ENCODE results near the gene CDPF1. TPM values are rescaled to one million over a fixed set of nuclear protein-coding genes. Genes with fewer than 3 reads are reported as not detected.

The CDPF1 gene
- total and polyA plus RNA-seq, 12 donors: 10.2 to 32.9 (median 14.2) TPM

GRCh38 chr22:46230262-46230901 is 19.7 kb downstream of the CDPF1 start:
- H3K4me3 ChIP-seq: no peak overlapping the region
- H3K4me1 ChIP-seq (replicated peaks in 1 of 2): peaks cover 10 to 17% of the 10 kb centered on the region in 2 donors
- no peaks in the 10 kb centered on the region for H3K27me3 ChIP-seq
- WGBS, 4 donors: 91 to 92% (median 91%) methylated on average over 13 of the region's 13 CpGs
- DNase-seq: peak in 1 of 7 donors; percentile 4
- peaks cover 0 to 13% of the 10 kb centered on the region in 2 donors for H3K36me3 ChIP-seq (replicated peaks in 1 of 2)
- no peak overlapping the region for H3K27ac ChIP-seq
- TF ChIP-seq, protein P1, sequence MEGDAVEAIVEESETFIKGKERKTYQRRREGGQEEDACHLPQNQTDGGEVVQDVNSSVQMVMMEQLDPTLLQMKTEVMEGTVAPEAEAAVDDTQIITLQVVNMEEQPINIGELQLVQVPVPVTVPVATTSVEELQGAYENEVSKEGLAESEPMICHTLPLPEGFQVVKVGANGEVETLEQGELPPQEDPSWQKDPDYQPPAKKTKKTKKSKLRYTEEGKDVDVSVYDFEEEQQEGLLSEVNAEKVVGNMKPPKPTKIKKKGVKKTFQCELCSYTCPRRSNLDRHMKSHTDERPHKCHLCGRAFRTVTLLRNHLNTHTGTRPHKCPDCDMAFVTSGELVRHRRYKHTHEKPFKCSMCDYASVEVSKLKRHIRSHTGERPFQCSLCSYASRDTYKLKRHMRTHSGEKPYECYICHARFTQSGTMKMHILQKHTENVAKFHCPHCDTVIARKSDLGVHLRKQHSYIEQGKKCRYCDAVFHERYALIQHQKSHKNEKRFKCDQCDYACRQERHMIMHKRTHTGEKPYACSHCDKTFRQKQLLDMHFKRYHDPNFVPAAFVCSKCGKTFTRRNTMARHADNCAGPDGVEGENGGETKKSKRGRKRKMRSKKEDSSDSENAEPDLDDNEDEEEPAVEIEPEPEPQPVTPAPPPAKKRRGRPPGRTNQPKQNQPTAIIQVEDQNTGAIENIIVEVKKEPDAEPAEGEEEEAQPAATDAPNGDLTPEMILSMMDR (IDR thresholded peaks at IDR 0.05): no peak
- TF ChIP-seq POLR2A (IDR thresholded peaks at IDR 0.05): no peak
- no peaks in the 10 kb centered on the region for H3K9me3 ChIP-seq (replicated peaks in 1 of 3)
- intact Hi-C loops (cut with DNase I): no loop called here

DNA sequence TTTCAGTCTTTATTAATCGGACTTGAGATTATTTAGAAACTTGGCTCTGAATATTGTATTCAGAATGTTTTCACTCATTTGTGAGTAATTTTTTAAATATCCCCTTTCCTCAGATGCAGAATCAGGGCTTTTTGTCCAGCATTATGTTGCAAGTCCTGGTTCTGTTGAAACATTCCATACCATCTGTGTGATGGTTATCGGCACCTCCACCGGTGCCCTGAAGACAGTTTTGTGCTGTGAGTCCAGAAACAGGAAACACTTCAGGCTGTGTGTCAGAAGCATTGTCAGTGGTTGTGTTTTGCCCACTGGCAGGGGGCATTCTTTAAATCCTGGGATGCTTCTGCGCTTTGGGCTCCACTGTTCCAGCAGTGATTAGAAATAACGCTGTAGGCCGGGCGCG is 20.4 kb downstream of the CDPF1 start:
- Histone ChIP-seq H3K9me3 (replicated peaks in 1 of 3) (no peaks in the 10 kb centered on the region), H3K36me3 (replicated peaks in 1 of 2) (peaks cover 0 to 9% of the 10 kb centered on the region in 2 donors), H3K27ac (no peak overlapping the region), H3K4me1 (replicated peaks in 1 of 2) (peaks cover 14 to 21% of the 10 kb centered on the region in 2 donors), H3K27me3 (no peaks in the 10 kb centered on the region), H3K4me3 (no peak overlapping the region)
- no peak for TF ChIP-seq POLR2A (IDR thresholded peaks at IDR 0.05)
- TF ChIP-seq, protein P1 (IDR thresholded peaks at IDR 0.05): no peak
- no peak for DNase-seq
- intact Hi-C loops (cut with DNase I): no loop called here
- WGBS, 4 donors: 89 to 94% (median 91%) methylated on average over 5 to 8 of the region's 8 CpGs

GRCh38 chr22:46226577-46226976 is 23.5 kb downstream of the CDPF1 start:
- intact Hi-C loops (cut with DNase I): no loop called here
- no peak overlapping the region for H3K4me3 ChIP-seq
- WGBS, 4 donors: 90 to 93% (median 92%) methylated on average over 7 of the region's 7 CpGs
- TF ChIP-seq, protein P1 (IDR thresholded peaks at IDR 0.05): no peak
- no peak for TF ChIP-seq POLR2A (IDR thresholded peaks at IDR 0.05)
- no peak overlapping the region for H3K27ac ChIP-seq
- no peaks in the 10 kb centered on the region for H3K9me3 ChIP-seq (replicated peaks in 1 of 3)
- H3K4me1 ChIP-seq (replicated peaks in 1 of 2): peaks cover 13 to 14% of the 10 kb centered on the region in 2 donors
- peaks cover 0 to 12% of the 10 kb centered on the region in 2 donors for H3K36me3 ChIP-seq (replicated peaks in 1 of 2)
- H3K27me3 ChIP-seq: no peaks in the 10 kb centered on the region
- no peak for DNase-seq

DNA sequence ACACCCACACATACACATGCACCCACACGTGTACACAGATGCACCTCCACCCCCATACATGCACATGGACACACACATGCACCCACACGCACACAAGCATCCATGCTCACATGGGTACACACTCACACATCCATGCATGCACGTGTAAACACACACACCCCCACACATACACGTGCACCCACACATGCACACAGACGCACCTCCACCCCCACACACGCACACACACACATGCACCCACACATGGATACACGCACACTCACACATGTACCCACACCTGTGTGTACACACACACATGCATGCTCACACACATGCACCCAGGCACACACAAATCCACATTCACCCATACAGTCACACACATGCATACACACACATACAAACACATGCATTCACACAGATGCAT is 24.5 kb downstream of the CDPF1 start:
- peaks cover 13 to 14% of the 10 kb centered on the region in 2 donors for H3K4me1 ChIP-seq (replicated peaks in 1 of 2)
- 85 to 91% (median 89%) methylated on average over 7 of the region's 7 CpGs for WGBS, 4 donors
- no peak overlapping the region for H3K4me3 ChIP-seq
- no peaks in the 10 kb centered on the region for H3K27me3 ChIP-seq
- H3K27ac ChIP-seq: peak overlapping the region in 2 of 5 donors; percentile 91 to 95
- intact Hi-C loops (cut with DNase I): no loop called here
- no peaks in the 10 kb centered on the region for H3K9me3 ChIP-seq (replicated peaks in 1 of 3)
- peaks cover 0 to 20% of the 10 kb centered on the region in 2 donors for H3K36me3 ChIP-seq (replicated peaks in 1 of 2)
- no peak for TF ChIP-seq POLR2A (IDR thresholded peaks at IDR 0.05)
- TF ChIP-seq, protein P1 (IDR thresholded peaks at IDR 0.05): no peak
- no peak for DNase-seq

All from adrenal gland (tissue), 12 donors.